HG02884 (cell line): ENCODE measurements around the gene RUNX2.

ENCODE experiments used
- ATAC-seq: cut with Tn5 transposase; IDR thresholded peaks from one replicate; pipeline ENCODE4 v1.9.1; 2021; ENCODE audit warnings: mild to moderate bottlenecking, moderate library complexity; ENCODE audit not compliant: unreplicated experiment

Gene RUNX2

GRCh38 chr6:45689926-45690615 lies 361.9 kb downstream of the RUNX2 start:
- ATAC-seq: no peak

GRCh38 chr6:45690846-45691245 lies 362.7 kb downstream of the RUNX2 start:
- ATAC-seq: no peak

- no peak for ATAC-seq
Measured at GRCh38 chr6:45691426-45691825, 363.3 kb downstream of the RUNX2 start.

- ATAC-seq: no peak
Measured at GRCh38 chr6:45692021-45692420, 363.9 kb downstream of the RUNX2 start.

GRCh38 chr6:45696738-45697137 lies 368.6 kb downstream of the RUNX2 start:
- ATAC-seq: no peak

GRCh38 chr6:45697605-45698004 lies 369.5 kb downstream of the RUNX2 start:
- peak; percentile 88 for ATAC-seq

GRCh38 chr6:45698046-45698445 lies 369.9 kb downstream of the RUNX2 start:
- peak; percentile 13 for ATAC-seq

GRCh38 chr6:45699663-45700062 lies 371.5 kb downstream of the RUNX2 start:
- ATAC-seq: no peak

GRCh38 chr6:45702849-45703739 lies 375.0 kb downstream of the RUNX2 start:
- ATAC-seq: no peak

- ATAC-seq: no peak
Measured at GRCh38 chr6:45704056-45704800, 376.1 kb downstream of the RUNX2 start.

GRCh38 chr6:45705137-45705855 lies 377.2 kb downstream of the RUNX2 start:
- ATAC-seq: no peak

- no peak for ATAC-seq
Measured at GRCh38 chr6:45706319-45706718, 378.2 kb downstream of the RUNX2 start.

GRCh38 chr6:45707176-45707575 lies 379.0 kb downstream of the RUNX2 start:
- no peak for ATAC-seq

- peak; percentile 68 for ATAC-seq
Measured at GRCh38 chr6:45709781-45710220, 381.7 kb downstream of the RUNX2 start.

- peak; percentile 59 for ATAC-seq
Measured at GRCh38 chr6:45710304-45710821, 382.2 kb downstream of the RUNX2 start.

GRCh38 chr6:45712076-45712475 lies 383.9 kb downstream of the RUNX2 start:
- ATAC-seq: no peak

- ATAC-seq: no peak
Measured at GRCh38 chr6:45712786-45713185, 384.7 kb downstream of the RUNX2 start.
